Endothelial cell of umbilical vein (primary cell): ENCODE measurements around the gene UBASH3A. TPM values are rescaled to one million over a fixed set of nuclear protein-coding genes. Genes with fewer than 3 reads are reported as not detected.

Experiments
- BruUV-seq: library from RNA; stranded (reverse); fragments of 400-500 nt; replicated peaks from 2 replicates; lab custom pipeline; 2021; lab: Mats Ljungman, UMichigan
- CTCF ChIA-PET: fragments of 300-600, 350-600 bp; sonication (Branson Sonifier 250); formaldehyde crosslinking; loops from one replicate; lab custom pipeline; 2021; ENCODE audit warnings: antibody characterized with exemption, inconsistent platforms; lab: Charles Lee
- POLR2A ChIA-PET: fragments of 300-600, 350-600 bp; sonication (Branson Sonifier 250); formaldehyde crosslinking; loops from one replicate; lab custom pipeline; 2021; ENCODE audit warnings: antibody characterized with exemption, inconsistent platforms; lab: Charles Lee
- DNase-seq: peaks from one replicate; pipeline ENCODE4 v3.0.0-alpha.2; 2011; ENCODE audit warnings: low read depth, low spot score
- FAIRE-seq: peaks from 2 replicates; lab custom pipeline; 2011; peaks lifted over from hg19 to GRCh38; lab: Jason Lieb, UNC
- H2AFZ ChIP-seq: 2 replicates; pipeline ENCODE4 v1.6.0; 2012; ENCODE audit warnings: low read depth, low read length, control low read depth, inconsistent platforms
- H3K27ac ChIP-seq: 2 replicates; pipeline ENCODE4 v1.5.1; 2011; ENCODE audit warnings: low read depth, mild to moderate bottlenecking, control low read depth, low read length, moderate library complexity; ENCODE audit not compliant: insufficient read depth
- H3K27me3 ChIP-seq, 2 experiments: 2 replicates each; pipeline versions ENCODE4 v1.6.0 to v1.6.1; 2011; ENCODE audit warnings: low read length in 2 of 2, mixed read lengths in 1 of 2; ENCODE audit not compliant: control insufficient read depth in 2 of 2, insufficient read depth in 2 of 2
- H3K36me3 ChIP-seq, 2 experiments: 2 replicates in 1 of 2; 3 replicates in 1 of 2; pipeline ENCODE4 v1.5.1; 2011; ENCODE audit warnings: low read length in 2 of 2, mild to moderate bottlenecking in 1 of 2, moderate library complexity in 1 of 2; ENCODE audit not compliant: control insufficient read depth in 2 of 2, insufficient read depth in 2 of 2; ENCODE audit errors: extremely low read depth in 1 of 2
- H3K4me1 ChIP-seq: 3 replicates; pipeline ENCODE4 v1.5.1; 2011; ENCODE audit warnings: mild to moderate bottlenecking, low read length; ENCODE audit not compliant: control insufficient read depth, insufficient read depth; ENCODE audit errors: extremely low read depth
- H3K4me2 ChIP-seq: 2 replicates; pipeline ENCODE4 v1.6.1; 2011; ENCODE audit warnings: low read length, control low read depth, mixed read lengths; ENCODE audit not compliant: insufficient read depth
- H3K4me3 ChIP-seq, 3 experiments: fragments of 200-600 bp in 1 of 3; sonication (generic), shearing (Covaris generic) in 1 of 3; replicated peaks in 1 of 3; 2 replicates each; pipeline ENCODE4 v1.5.1; 2011 to 2016; ENCODE audit warnings: control low read depth in 3 of 3, low read length in 3 of 3, mild to moderate bottlenecking in 2 of 3, inconsistent platforms in 1 of 3, low read depth in 1 of 3, moderate library complexity in 1 of 3; ENCODE audit not compliant: insufficient read depth in 1 of 3
- H3K79me2 ChIP-seq: 2 replicates; pipeline ENCODE4 v1.6.0; 2012; ENCODE audit warnings: low read length, inconsistent platforms; ENCODE audit not compliant: control insufficient read depth, insufficient read depth
- H3K9ac ChIP-seq: replicated peaks from 2 replicates; pipeline ENCODE3; 2011; ENCODE audit warnings: low read length, control low read depth; ENCODE audit not compliant: insufficient read depth; ENCODE audit errors: extremely low read depth
- H3K9me1 ChIP-seq: replicated peaks from 3 replicates; pipeline ENCODE4 v1.6.0; 2011; ENCODE audit warnings: mild to moderate bottlenecking, low read length; ENCODE audit not compliant: control insufficient read depth, insufficient read depth; ENCODE audit errors: extremely low read depth
- H3K9me3 ChIP-seq: replicated peaks from 2 replicates; pipeline ENCODE4 v1.5.1; 2012; ENCODE audit warnings: low read length, inconsistent platforms; ENCODE audit not compliant: control insufficient read depth, insufficient read depth
- H4K20me1 ChIP-seq: replicated peaks from 2 replicates; pipeline ENCODE3; 2011; ENCODE audit warnings: mild to moderate bottlenecking, low read length; ENCODE audit not compliant: control insufficient read depth, insufficient read depth; ENCODE audit errors: extremely low read depth
- CTCF ChIP-seq, 2 donors: IDR thresholded peaks; 1 replicate in 1 of 2; 2 replicates in 1 of 2; pipeline ENCODE4 v1.5.1; 2011; ENCODE audit warnings: low read length in 2 of 2, mild to moderate bottlenecking in 2 of 2, moderate library complexity in 2 of 2, control low read depth in 1 of 2, inconsistent platforms in 1 of 2, low read depth in 1 of 2; ENCODE audit not compliant: insufficient read depth in 1 of 2; ENCODE audit errors: extremely low read depth in 1 of 2
- EZH2 ChIP-seq: IDR thresholded peaks from 2 replicates; pipeline ENCODE4 v1.6.1; 2012; ENCODE audit warnings: borderline replicate concordance, low read depth, mild to moderate bottlenecking, moderate library complexity, low read length, inconsistent platforms; ENCODE audit not compliant: severe bottlenecking
- FOS ChIP-seq: IDR thresholded peaks from 2 replicates; pipeline ENCODE4 v1.6.1; 2011; ENCODE audit warnings: mild to moderate bottlenecking, low read length, moderate library complexity, borderline replicate concordance; ENCODE audit not compliant: insufficient read depth
- GATA2 ChIP-seq: IDR thresholded peaks from 2 replicates; pipeline ENCODE4 v1.7.0; 2011; ENCODE audit warnings: low read depth, mild to moderate bottlenecking, moderate library complexity, mixed read lengths, low read length; ENCODE audit not compliant: insufficient read length, insufficient read depth
- JUN ChIP-seq: IDR thresholded peaks from 2 replicates; pipeline ENCODE4 v1.6.1; 2011; ENCODE audit warnings: borderline replicate concordance, low read depth; ENCODE audit not compliant: insufficient read length, insufficient read depth
- MAX ChIP-seq: IDR thresholded peaks from 2 replicates; pipeline ENCODE4 v1.6.1; 2011; ENCODE audit not compliant: insufficient read depth, insufficient read length
- MYC ChIP-seq: IDR thresholded peaks from one replicate; pipeline ENCODE4 v1.6.1; 2011; ENCODE audit warnings: mild to moderate bottlenecking, low read depth, low read length
- POLR2A ChIP-seq: IDR thresholded peaks from 2 replicates; pipeline ENCODE4 v1.6.1; 2012; ENCODE audit warnings: low read depth, mild to moderate bottlenecking, control low read depth, low read length
- POLR2AphosphoS5 ChIP-seq: IDR thresholded peaks from 2 replicates; pipeline ENCODE4 v1.6.1; 2012; ENCODE audit warnings: low read depth, mild to moderate bottlenecking, control low read depth, low read length, moderate library complexity; ENCODE audit not compliant: insufficient read depth
- dilution Hi-C: fragments of 300-500 bp; cut with MboI; formaldehyde crosslinking; loops from one replicate; pipeline ENCODE4 v1.15.0; 2019; ENCODE audit warnings: low sequenced_read_pairs; ENCODE audit not compliant: extremely low pct_ligation_motif_present
- intact Hi-C: fragments of 100-400 bp; cut with micrococcal nuclease; formaldehyde crosslinking; loops from one replicate; pipeline ENCODE4 v1.10.0; 2022
- polyA plus RNA-seq, 4 experiments: library from polyadenylated mRNA; depleted of rRNA in 3 of 4; stranded (reverse) in 3 of 4; unstranded in 1 of 4; fragments of >200 nt; gene quantifications; 2 replicates each; pipeline versions ENCODE4 v1.2.1 to v1.2.3, GENCODE V29; 2011 to 2012; ENCODE audit warnings: missing spikeins in 1 of 4
- total RNA-seq: library from RNA; stranded (reverse); gene quantifications from 2 replicates; pipeline ENCODE4 v1.2.3, GENCODE V29; 2021

The UBASH3A gene
- total and polyA plus RNA-seq, 2 donors (not counting 3 experiments of a cell fraction or from before 2014, with no cell fraction given) = not detected

- FAIRE-seq = no peak
- dilution Hi-C loops (no loop called here), intact Hi-C loops (no loop called here)
- Histone ChIP-seq H3K9me3 (no peaks in the 10 kb centered on the region), H3K4me3 (no peak overlapping the region), H3K27me3 (peaks cover 0 to 1% of the 10 kb centered on the region in 2 experiments), H4K20me1 (no peaks in the 10 kb centered on the region), H3K79me2 (no peaks in the 10 kb centered on the region), H2AFZ (no peak overlapping the region), H3K27ac (no peak overlapping the region), H3K9ac (no peak overlapping the region), H3K9me1 (no peaks in the 10 kb centered on the region), H3K4me2 (no peak overlapping the region), H3K4me1 (no peaks in the 10 kb centered on the region), H3K36me3 (no peaks in the 10 kb centered on the region)
- no peak for TF ChIP-seq POLR2AphosphoS5
- no peak for TF ChIP-seq MYC
- no peak for TF ChIP-seq GATA2
- no peak for TF ChIP-seq JUN
- no peak for TF ChIP-seq FOS
- TF ChIP-seq POLR2A = no peak
- no peak for TF ChIP-seq MAX
- no peak for TF ChIP-seq CTCF (IDR thresholded peaks at IDR 0.05; ENCODE audit: extremely low read depth in 1 of 2, insufficient read depth in 1 of 2, low read depth in 1 of 2, low read length in 2 of 2)
- TF ChIP-seq EZH2 = no peak
- no peak for DNase-seq
- BruUV-seq = no TSS peak
- ChIA-PET POLR2A (no interaction called here), CTCF (no interaction called here)
Measured at GRCh38 chr21:42356046-42356445, 47.7 kb upstream of the UBASH3A start.
